Renal cortical epithelial cell (primary cell): ENCODE measurements around the gene CLASP1. TPM values are rescaled to one million over a fixed set of nuclear protein-coding genes. Genes with fewer than 3 reads are reported as not detected.
A peak's percentile ranks its signal among the peaks of the same experiment; 100 is the strongest.
"Not testable (repeated sequence)": the region's sequence is repeated elsewhere in the genome, so short reads cannot be mapped to it uniquely, and the experiment has no call there.

Source experiments
- DNase-seq: peaks from one replicate; pipeline ENCODE4 v3.0.0-alpha.2; 2011; ENCODE audit warnings: low read depth
- total RNA-seq: library from RNA; depleted of rRNA; stranded (reverse); fragments of >200 nt; gene quantifications from 2 replicates; pipeline ENCODE4 v1.2.3, GENCODE V29; 2014

The CLASP1 gene
- total RNA-seq, 1 donor from 2014 or later, result 124 TPM

GRCh38 chr2:121350402-121350775, 298.9 kb downstream of the CLASP1 start:
- DNase-seq, result no peak

GRCh38 chr2:121349721-121350401, 299.4 kb downstream of the CLASP1 start:
- DNase-seq, result no peak

DNA sequence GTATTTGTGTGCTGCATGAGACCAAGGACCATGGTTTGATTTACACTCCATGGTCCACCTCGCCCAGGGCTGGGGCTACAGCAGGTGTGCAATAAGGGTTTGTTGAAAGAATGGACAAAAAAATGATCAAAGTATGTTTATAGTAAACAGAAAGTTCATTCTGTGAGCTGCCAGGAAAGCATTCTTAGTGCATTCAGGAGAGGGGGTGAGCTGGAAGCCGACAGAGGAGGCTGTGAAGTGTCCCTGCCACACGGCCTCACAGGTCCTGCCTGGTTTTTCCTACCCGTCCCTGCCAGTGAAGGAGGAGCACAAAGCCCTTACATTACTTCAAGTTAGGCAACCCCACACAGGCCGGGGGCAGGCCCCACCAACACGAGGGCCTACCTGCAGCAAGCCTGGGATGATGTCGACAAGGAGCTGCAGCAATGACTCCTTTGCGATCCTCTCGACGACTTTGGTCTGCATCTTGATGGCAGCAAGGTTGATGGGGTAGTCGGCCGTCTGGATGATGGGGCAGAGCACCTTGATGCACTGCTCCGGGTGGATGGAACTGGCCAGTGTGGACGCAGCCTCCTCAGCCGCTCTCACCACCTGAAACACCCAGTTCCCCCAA, 301.0 kb downstream of the CLASP1 start:
- no peak for DNase-seq

DNA sequence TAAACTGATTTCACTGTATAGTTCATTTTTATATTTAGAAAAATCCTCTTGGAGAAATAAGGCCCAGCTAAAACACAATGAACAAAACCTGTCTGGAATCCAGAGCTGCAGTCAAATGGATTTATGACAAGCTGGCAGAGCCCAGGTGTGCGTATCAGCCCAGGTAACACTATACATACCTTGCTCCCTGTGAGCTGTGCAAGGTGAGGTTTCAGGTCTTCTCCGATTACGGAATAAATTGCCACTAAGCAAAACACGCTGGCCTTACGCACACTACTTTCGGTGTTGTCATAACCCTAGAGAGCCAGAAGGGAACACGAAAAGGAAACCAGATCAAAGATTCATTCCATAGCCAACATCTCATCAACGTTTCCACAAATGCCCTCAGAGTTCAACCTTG, 302.4 kb downstream of the CLASP1 start:
- no peak for DNase-seq

DNA sequence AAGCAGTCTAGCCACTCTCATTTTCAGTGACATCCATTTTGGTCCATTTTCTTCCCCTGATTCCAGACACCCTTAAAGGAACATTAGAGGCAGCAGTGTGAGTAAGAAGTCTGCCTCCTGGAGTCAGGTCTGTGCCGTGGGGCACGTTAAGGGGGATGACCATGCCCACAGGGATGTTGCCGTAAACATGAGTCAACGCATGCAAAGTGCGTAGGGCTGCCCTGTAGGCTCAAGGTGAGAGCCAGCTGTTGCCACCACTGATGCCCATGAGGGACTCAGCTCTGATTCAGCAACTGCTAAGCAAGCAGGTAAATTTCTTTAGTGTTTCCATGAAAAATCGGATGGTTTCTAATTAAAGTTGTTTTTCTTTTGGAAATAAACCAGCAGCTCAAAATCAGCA, 302.9 kb downstream of the CLASP1 start:
- peak; percentile 69 for DNase-seq

- no peak for DNase-seq
These were observed 303.4 kb downstream of the CLASP1 start for GRCh38 chr2:121345887-121346286.

DNA sequence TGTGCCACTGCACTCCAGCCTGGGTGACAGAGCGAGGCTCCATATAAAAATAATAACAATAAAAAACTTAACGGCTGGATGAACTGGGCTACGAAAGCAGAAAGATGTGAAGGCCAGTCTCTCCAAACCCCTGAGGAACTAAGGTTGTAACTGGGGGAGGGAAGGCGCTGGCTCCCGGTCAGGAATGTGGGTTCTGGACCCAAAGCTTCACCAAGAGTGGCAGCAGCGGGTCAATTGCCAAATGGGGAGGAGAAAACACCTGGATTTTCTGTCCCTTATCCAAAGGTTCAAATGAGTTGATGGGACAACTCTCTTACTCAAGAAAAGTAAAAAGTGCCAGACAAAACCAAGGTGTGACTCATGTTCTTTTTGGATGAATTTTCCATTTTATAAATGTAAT, 304.2 kb downstream of the CLASP1 start:
- no peak for DNase-seq

DNA sequence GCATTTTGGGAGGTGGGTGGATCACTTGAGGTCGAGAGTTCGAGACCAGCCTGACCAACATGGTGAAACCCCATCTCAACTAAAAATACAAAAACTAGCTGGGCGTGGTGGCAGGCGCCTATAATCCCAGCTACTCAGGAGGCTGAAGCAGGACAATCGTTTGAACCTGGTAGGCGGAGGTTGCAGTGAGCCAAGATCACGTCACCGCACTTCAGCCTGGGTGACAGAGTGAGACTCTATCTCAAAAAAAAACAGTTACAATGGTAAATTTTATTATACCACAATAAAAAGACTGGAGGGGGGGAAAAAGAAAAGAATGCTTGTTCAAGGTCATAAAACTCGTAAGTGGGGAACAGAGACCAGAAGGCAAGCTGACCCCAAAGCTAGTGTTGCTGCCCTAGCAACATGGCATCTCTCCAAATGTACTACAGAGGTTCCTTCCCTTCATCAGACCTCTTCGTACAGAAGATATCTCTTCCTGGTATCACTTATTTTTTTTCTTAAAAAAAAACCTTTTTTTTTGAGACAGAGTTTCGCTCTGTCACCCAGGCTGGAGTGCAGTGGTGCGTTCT, 305.3 kb downstream of the CLASP1 start:
- not testable (repeated sequence) for DNase-seq

GRCh38 chr2:121343191-121343590, 306.1 kb downstream of the CLASP1 start:
- no peak for DNase-seq

- DNase-seq, result peak; percentile 66
These were observed 306.5 kb downstream of the CLASP1 start for GRCh38 chr2:121342751-121343150.

DNA sequence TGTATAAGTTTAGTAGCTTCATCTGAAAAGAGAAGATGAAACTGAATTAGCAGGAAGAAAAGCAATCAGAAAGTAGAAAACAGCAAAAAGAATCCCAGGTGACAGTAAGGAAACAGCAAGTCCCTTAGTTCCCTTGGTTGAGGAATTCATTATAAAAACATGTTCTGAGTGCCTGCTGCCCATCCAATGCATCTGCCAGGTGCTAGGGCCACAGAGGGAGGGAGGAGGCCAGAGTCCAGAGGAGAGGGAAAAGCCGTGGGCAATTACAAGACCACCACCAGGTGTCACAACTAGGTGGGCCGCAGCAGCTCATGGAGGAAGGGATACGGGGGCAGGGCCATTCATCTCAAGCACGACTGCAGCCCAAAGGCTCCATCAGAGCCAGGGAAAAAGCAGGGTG, 308.3 kb downstream of the CLASP1 start:
- no peak for DNase-seq

- no peak for DNase-seq
These were observed 311.0 kb downstream of the CLASP1 start for GRCh38 chr2:121338281-121338680.

GRCh38 chr2:121336528-121337294, 312.6 kb downstream of the CLASP1 start:
- no peak for DNase-seq

- no peak for DNase-seq
These were observed 313.7 kb downstream of the CLASP1 start for GRCh38 chr2:121335294-121336290.

DNA sequence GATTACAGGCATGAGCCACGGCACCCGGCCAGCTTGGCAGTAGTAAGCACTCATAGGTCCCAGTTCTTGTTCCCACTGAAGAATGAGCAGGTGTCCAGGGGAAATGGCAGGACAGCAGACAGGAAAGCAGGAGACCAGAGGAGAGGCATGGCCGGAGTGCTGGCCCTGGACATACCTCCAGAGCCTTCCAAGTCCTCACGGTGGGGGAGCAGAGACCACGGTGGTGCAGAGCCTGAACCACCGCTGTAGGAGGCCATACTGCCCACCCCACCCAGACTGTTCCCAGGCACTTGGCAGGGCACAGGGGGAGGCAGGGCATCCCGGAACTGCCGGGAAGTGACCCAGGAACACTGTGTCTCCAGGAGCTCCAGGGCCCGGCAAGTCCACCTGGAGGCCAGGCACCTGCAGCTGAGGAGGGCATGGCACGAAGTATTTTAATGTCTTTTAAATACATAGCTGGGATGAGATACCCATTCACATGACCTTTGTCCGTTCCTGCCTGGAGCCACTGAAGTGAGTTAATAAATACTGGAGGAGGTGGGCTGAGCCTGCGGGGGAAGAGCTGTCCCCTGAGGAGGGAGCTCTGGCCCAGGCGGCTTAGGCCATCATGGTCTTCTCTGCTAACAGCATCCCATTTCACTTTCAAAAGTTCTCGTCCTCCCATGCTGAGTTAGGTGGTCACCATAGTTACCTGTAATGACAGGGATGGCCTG, 314.5 kb downstream of the CLASP1 start:
- DNase-seq, result no peak

GRCh38 chr2:121333834-121334558, 315.3 kb downstream of the CLASP1 start:
- DNase-seq, result no peak

DNA sequence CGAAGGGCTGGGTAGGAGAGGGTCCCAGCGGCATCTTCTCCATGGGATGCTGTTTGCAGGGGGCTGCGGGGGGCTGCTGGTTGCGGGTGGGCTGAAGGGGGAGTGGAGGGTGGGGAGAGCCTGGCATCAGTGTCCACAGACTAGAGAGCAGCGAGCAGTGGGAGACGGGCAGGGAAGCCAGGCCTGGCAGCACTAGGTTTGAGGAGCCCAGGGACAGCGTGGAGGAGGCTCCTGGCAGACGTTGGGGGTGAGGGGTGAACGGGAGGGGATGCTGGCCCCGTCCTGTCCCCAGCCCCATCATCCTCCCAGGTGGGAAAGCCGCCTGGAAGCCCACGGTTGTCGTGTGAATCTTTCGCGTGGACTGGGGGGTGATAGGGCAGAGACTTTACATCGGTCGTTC, 316.0 kb downstream of the CLASP1 start:
- no peak for DNase-seq

GRCh38 chr2:121331324-121331723, 317.9 kb downstream of the CLASP1 start:
- not testable (repeated sequence) for DNase-seq

DNA sequence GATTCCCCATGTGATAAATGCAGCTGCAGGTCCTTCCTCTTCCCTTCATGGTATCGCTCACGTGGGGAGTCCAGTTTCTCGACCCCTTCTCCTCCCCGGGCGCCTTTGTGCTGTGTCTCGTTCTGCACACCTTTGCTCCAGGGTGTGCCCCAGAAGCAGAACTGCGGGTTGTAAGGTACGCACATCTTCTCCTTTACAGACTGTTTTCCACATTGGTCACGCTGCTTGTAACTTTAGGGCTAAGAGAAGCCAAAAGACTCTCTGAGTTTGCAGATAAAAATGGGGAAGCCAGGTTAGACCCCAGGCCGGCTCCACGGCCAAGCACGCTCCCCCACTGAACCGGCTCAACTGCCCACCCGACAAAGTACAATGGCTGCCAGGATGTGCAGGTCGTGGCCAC, 318.3 kb downstream of the CLASP1 start:
- no peak for DNase-seq

GRCh38 chr2:121329786-121330185, 319.5 kb downstream of the CLASP1 start:
- no peak for DNase-seq
